ENCODE measurements around the gene ATP10A. TPM values are rescaled to one million over a fixed set of nuclear protein-coding genes. Genes with fewer than 3 reads are reported as not detected.

Gene ATP10A
- total and polyA plus RNA-seq, 2 of the 8 experiments (the other 6 are each of a cell fraction or from before 2014, with no cell fraction given), result 2.0 to 2.8 TPM

- Histone ChIP-seq H2AFZ (ENCODE audit: low read length) (no peak overlapping the region), H2BK12ac (ENCODE audit: low read depth, low read length) (no peak overlapping the region), H3K9me3 (ENCODE audit: insufficient read depth in 2 of 2, low read depth in 1 of 2, low read length in 1 of 2) (no peaks in the 10 kb centered on the region), H4K91ac (replicated peaks; ENCODE audit: insufficient read length, low read length) (no peak overlapping the region), H2BK5ac (ENCODE audit: low read depth, low read length) (no peak overlapping the region), H4K20me1 (replicated peaks in 1 of 2; ENCODE audit: control insufficient read depth in 1 of 2, insufficient read depth in 2 of 2, low read length in 2 of 2) (no peaks in the 10 kb centered on the region), H3K27me3 (replicated peaks in 1 of 4; ENCODE audit: control insufficient read depth in 3 of 4, extremely low read depth in 1 of 4, insufficient read depth in 3 of 4, low read length in 3 of 4) (no peaks in the 10 kb centered on the region; a peak in 1 of 7 replicates), H3K14ac (ENCODE audit: insufficient read length) (no peak overlapping the region), H4K8ac (ENCODE audit: extremely low read depth, insufficient read depth, low read length) (no peak overlapping the region), H3K23me2 (ENCODE audit: low read depth, low read length) (no peaks in the 10 kb centered on the region), H3K23ac (ENCODE audit: insufficient read length) (no peak overlapping the region), H3K18ac (ENCODE audit: extremely low read depth, low read length) (no peak overlapping the region), H3K4me1 (replicated peaks in 1 of 4; ENCODE audit: control insufficient read depth in 3 of 4, insufficient read depth in 4 of 4, low read length in 3 of 4) (no peaks in the 10 kb centered on the region), H3K4ac (replicated peaks; ENCODE audit: insufficient read length, low read depth, low read length) (no peak overlapping the region), H3K4me2 (ENCODE audit: insufficient read depth in 1 of 2, low read depth in 2 of 2, low read length in 2 of 2) (no peak overlapping the region), H3K56ac (replicated peaks; ENCODE audit: insufficient read length, low read depth, low read length) (no peak overlapping the region), H2BK15ac (ENCODE audit: low read length) (no peak overlapping the region), H3K36me3 (ENCODE audit: control insufficient read depth in 2 of 4, insufficient read depth in 4 of 4, low read length in 3 of 4) (no peaks in the 10 kb centered on the region), H3K79me2 (ENCODE audit: control insufficient read depth in 1 of 2, insufficient read depth in 2 of 2, low read length in 2 of 2) (no peaks in the 10 kb centered on the region), H2BK120ac (replicated peaks; ENCODE audit: low read depth, low read length) (no peak overlapping the region), H4K5ac (ENCODE audit: insufficient read length, low read depth, low read length) (no peak overlapping the region), H3K27ac (ENCODE audit: low read depth, low read length) (no peak overlapping the region), H3K79me1 (ENCODE audit: low read depth, low read length) (no peaks in the 10 kb centered on the region), H3K4me3 (ENCODE audit: extremely low read depth in 1 of 4, insufficient read depth in 2 of 4, low read depth in 3 of 4, low read length in 4 of 4) (no peak overlapping the region), H3K9ac (replicated peaks in 1 of 4; ENCODE audit: extremely low read depth in 1 of 4, low read depth in 3 of 4, low read length in 3 of 4) (no peak overlapping the region), H2BK20ac (ENCODE audit: low read length) (no peak overlapping the region), H2AK5ac (ENCODE audit: low read depth, low read length) (no peak overlapping the region)
- WGBS, 2 experiments (ENCODE audit: extremely low coverage in 1 of 2, insufficient coverage in 1 of 2, insufficient read length in 1 of 2, insufficient replicate concordance in 2 of 2, low coverage in 1 of 2, low lambda C conversion rate in 2 of 2, missing lambda C conversion rate in 1 of 2), result 94% methylated on average over 4 of the region's 4 CpGs; no CpG with 5 or more reads in 1 of the 2 experiments
- no peak for DNase-seq (ENCODE audit: low read depth in 1 of 2, low spot score in 2 of 2)
- no peak for FAIRE-seq
- ChIA-PET CTCF (ENCODE audit: partially characterized antibody) (no interaction called here), POLR2A (ENCODE audit: partially characterized antibody) (no interaction called here)
- TF ChIP-seq TAF1 (IDR thresholded peaks at IDR 0.05; ENCODE audit: low read depth, low read length), result no peak
- TF ChIP-seq, protein P1, sequence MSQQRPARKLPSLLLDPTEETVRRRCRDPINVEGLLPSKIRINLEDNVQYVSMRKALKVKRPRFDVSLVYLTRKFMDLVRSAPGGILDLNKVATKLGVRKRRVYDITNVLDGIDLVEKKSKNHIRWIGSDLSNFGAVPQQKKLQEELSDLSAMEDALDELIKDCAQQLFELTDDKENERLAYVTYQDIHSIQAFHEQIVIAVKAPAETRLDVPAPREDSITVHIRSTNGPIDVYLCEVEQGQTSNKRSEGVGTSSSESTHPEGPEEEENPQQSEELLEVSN (IDR thresholded peaks at IDR 0.05), result no peak
- no peak for TF ChIP-seq SAP30 (IDR thresholded peaks at IDR 0.05; ENCODE audit: insufficient read depth, insufficient replicate concordance, low read length)
- TF ChIP-seq KDM5A (IDR thresholded peaks at IDR 0.05; ENCODE audit: low read length), result no peak
- TF ChIP-seq POU5F1 (IDR thresholded peaks at IDR 0.05; ENCODE audit: low read depth, low read length), result no peak
- no peak for TF ChIP-seq TCF12 (IDR thresholded peaks at IDR 0.05; ENCODE audit: low read depth, low read length)
- no peak for TF ChIP-seq SP4 (IDR thresholded peaks at IDR 0.05; ENCODE audit: low read length)
- TF ChIP-seq JUN (IDR thresholded peaks at IDR 0.05; ENCODE audit: low read depth, low read length), result no peak
- TF ChIP-seq, protein P2, sequence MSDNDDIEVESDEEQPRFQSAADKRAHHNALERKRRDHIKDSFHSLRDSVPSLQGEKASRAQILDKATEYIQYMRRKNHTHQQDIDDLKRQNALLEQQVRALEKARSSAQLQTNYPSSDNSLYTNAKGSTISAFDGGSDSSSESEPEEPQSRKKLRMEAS (IDR thresholded peaks at IDR 0.05), result no peak
- TF ChIP-seq SUZ12 (IDR thresholded peaks at IDR 0.05; ENCODE audit: low read length), result no peak
- no peak for TF ChIP-seq NRF1 (IDR thresholded peaks at IDR 0.05; ENCODE audit: low read depth, low read length)
- no peak for TF ChIP-seq BRCA1 (IDR thresholded peaks at IDR 0.05; ENCODE audit: low read depth, low read length)
- TF ChIP-seq NANOG (IDR thresholded peaks at IDR 0.05; ENCODE audit: insufficient read depth, low read depth, low read length, poor library complexity, severe bottlenecking), result no peak
- no peak for TF ChIP-seq YY1 (IDR thresholded peaks at IDR 0.05; ENCODE audit: low read depth, low read length)
These were observed 47.7 kb upstream of the ATP10A start for GRCh38 chr15:25910832-25911231.

All from H1 (cell line).